Measurements from ENCODE around the gene GMDS.

DNA sequence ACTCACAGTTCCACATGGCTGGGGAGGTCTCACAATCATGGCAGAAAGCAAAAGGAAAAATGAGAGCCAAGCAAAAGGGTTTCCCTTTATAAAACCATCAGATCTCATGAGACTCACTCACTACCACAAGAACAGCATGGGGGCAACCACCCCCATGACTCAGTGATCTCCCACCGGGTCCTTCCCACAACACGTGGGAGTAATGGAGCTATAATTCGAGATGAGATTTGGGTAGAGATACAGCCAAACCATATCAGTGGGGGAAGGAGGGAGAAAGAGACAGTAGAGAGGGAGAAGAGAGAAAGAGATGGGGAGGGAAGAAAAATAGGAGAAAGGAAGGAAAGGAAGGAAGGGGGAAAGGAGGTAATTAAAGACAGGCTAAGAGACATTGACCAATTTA is 30.1 kb downstream of the GMDS start:
- TF ChIP-seq EZH2 (IDR thresholded peaks at IDR 0.05; ENCODE audit: insufficient read depth, poor library complexity, severe bottlenecking) = no peak
- no peak for TF ChIP-seq EZH2phosphoT487 (IDR thresholded peaks at IDR 0.05; ENCODE audit: insufficient read depth, low read depth)
